HG03175 (cell line): ENCODE measurements around the gene C2orf81.
"Not testable (repeated sequence)": the region's sequence is repeated elsewhere in the genome, so short reads cannot be mapped to it uniquely, and the experiment has no call there.

Source experiments
- ATAC-seq: cut with Tn5 transposase; IDR thresholded peaks from one replicate; pipeline ENCODE4 v1.9.1; 2021; ENCODE audit warnings: mild to moderate bottlenecking, moderate library complexity; ENCODE audit not compliant: unreplicated experiment

Gene C2orf81

GRCh38 chr2:74444498-74445318 lies 23.3 kb upstream of the C2orf81 start:
- ATAC-seq: no peak

- ATAC-seq: not testable (repeated sequence)
These were observed 21.3 kb upstream of the C2orf81 start for GRCh38 chr2:74442483-74443297.

- ATAC-seq: no peak
These were observed 20.5 kb upstream of the C2orf81 start, which contains the start of gene RTKN for GRCh38 chr2:74441690-74442482. TSS of gene RTKN (minus strand) at chr2:74441937. CDS start at chr2:74441816, 121 bp downstream.

GRCh38 chr2:74441170-74441689 lies 19.8 kb upstream of the C2orf81 start:
- ATAC-seq: no peak

- peak; percentile 83 for ATAC-seq
These were observed 19.2 kb upstream of the C2orf81 start for GRCh38 chr2:74440378-74441169.

- ATAC-seq: no peak
These were observed 18.5 kb upstream of the C2orf81 start for GRCh38 chr2:74439803-74440377.

GRCh38 chr2:74439373-74439772 lies 18.0 kb upstream of the C2orf81 start:
- ATAC-seq: no peak

GRCh38 chr2:74438248-74438647 lies 16.8 kb upstream of the C2orf81 start:
- no peak for ATAC-seq

GRCh38 chr2:74436848-74437695 lies 15.7 kb upstream of the C2orf81 start:
- no peak for ATAC-seq

- ATAC-seq: no peak
These were observed 14.8 kb upstream of the C2orf81 start for GRCh38 chr2:74436111-74436805.

- no peak for ATAC-seq
These were observed 9.1 kb upstream of the C2orf81 start for GRCh38 chr2:74430502-74430901.

- ATAC-seq: no peak
These were observed 8.3 kb upstream of the C2orf81 start for GRCh38 chr2:74429487-74430451.

- no peak for ATAC-seq
These were observed 7.3 kb upstream of the C2orf81 start for GRCh38 chr2:74428675-74429074.

GRCh38 chr2:74427551-74427950 lies 6.1 kb upstream of the C2orf81 start:
- ATAC-seq: no peak

- no peak for ATAC-seq
These were observed 4.9 kb upstream of the C2orf81 start for GRCh38 chr2:74426181-74426758.

- ATAC-seq: no peak
These were observed 4.1 kb upstream of the C2orf81 start for GRCh38 chr2:74425523-74425922.

GRCh38 chr2:74424995-74425406 lies 3.6 kb upstream of the C2orf81 start:
- no peak for ATAC-seq
